GM13977 (cell line): ENCODE measurements around the gene TRIM42.

Source experiments
- DNase-seq: peaks from one replicate; pipeline ENCODE4 v3.0.0; 2012; ENCODE audit warnings: low spot score
- CTCF ChIP-seq: IDR thresholded peaks from 2 replicates; pipeline ENCODE4 v1.5.1; 2012; ENCODE audit warnings: mild to moderate bottlenecking, control low read depth; ENCODE audit not compliant: insufficient read depth; ENCODE audit errors: extremely low read depth, missing control alignments
- in situ Hi-C: fragments of 300-500 bp; cut with MboI; formaldehyde crosslinking; loops from one replicate; pipeline ENCODE4 v1.12.0; 2022; ENCODE audit warnings: low sequenced_read_pairs, low pct_unique_long_range_greater_than_20kb, mixed read lengths, inconsistent platforms; ENCODE audit not compliant: unreplicated experiment

The TRIM42 gene

GRCh38 chr3:140705954-140706353 is 28.1 kb downstream of the TRIM42 start:
- no peak for TF ChIP-seq CTCF
- no peak for DNase-seq
- in situ Hi-C loops = no loop called here

GRCh38 chr3:140706360-140706759 is 28.5 kb downstream of the TRIM42 start:
- TF ChIP-seq CTCF = no peak
- DNase-seq = no peak
- in situ Hi-C loops = no loop called here

GRCh38 chr3:140708815-140709214 is 31.0 kb downstream of the TRIM42 start:
- in situ Hi-C loops = no loop called here
- DNase-seq = no peak
- TF ChIP-seq CTCF = no peak

- no peak for DNase-seq
- in situ Hi-C loops = no loop called here
- no peak for TF ChIP-seq CTCF
Observed at GRCh38 chr3:140709751-140710150, 31.9 kb downstream of the TRIM42 start.

GRCh38 chr3:140710711-140711389 is 33.0 kb downstream of the TRIM42 start:
- TF ChIP-seq CTCF = no peak
- in situ Hi-C loops = no loop called here
- no peak for DNase-seq

- no peak for TF ChIP-seq CTCF
- DNase-seq = no peak
- in situ Hi-C loops = no loop called here
Observed at GRCh38 chr3:140711390-140712035, 33.6 kb downstream of the TRIM42 start.
